ENCODE measurements around the gene PI4KB. TPM values are rescaled to one million over a fixed set of nuclear protein-coding genes. Genes with fewer than 3 reads are reported as not detected.

The PI4KB gene
- total and polyA plus RNA-seq, 2 of the 4 experiments (the other 2 are of a cell fraction): 82.4 to 94.5 TPM

Small RNA genes lying within 50 kb of the gene (microRNA-seq; reads per million reads assigned to microRNA genes)
- gene RN7SL444P (ENCODE audit: insufficient read depth, insufficient read length): not detected

Small RNA genes lying within 50 kb of the gene (small RNA-seq; reads per million reads assigned to genes)
- 0 reads per million in 5 experiments for gene RN7SL444P

Other genes starting within 250 kb of the PI4KB start
- gene SEMA6C, start 180.8 kb downstream of the PI4KB start, total RNA-seq (2012; rRNA removed): 0.36 and 0.56 TPM in 2 replicates
- 2.0 and 2.6 TPM in 2 replicates for gene SEMA6C, start 180.8 kb downstream of the PI4KB start, polyA plus RNA-seq (2012; rRNA removed)
- not detected in 2 replicates for gene TNFAIP8L2, start 170.8 kb downstream of the PI4KB start, total RNA-seq (2012; rRNA removed)
- gene TNFAIP8L2, start 170.8 kb downstream of the PI4KB start, polyA plus RNA-seq (2012; rRNA removed): not detected in 2 replicates
- 9.2 and 10.4 TPM in 2 replicates for gene LYSMD1, start 161.5 kb downstream of the PI4KB start, total RNA-seq (2012; rRNA removed)
- gene LYSMD1, start 161.5 kb downstream of the PI4KB start, polyA plus RNA-seq (2012; rRNA removed): 5.0 and 5.9 TPM in 2 replicates
- gene SCNM1, start 161.3 kb downstream of the PI4KB start, total RNA-seq (2012; rRNA removed): 22.2 and 27.4 TPM in 2 replicates
- 33.2 and 35.3 TPM in 2 replicates for gene SCNM1, start 161.3 kb downstream of the PI4KB start, polyA plus RNA-seq (2012; rRNA removed)
- gene TMOD4, start 151.4 kb downstream of the PI4KB start, total RNA-seq (2012; rRNA removed): not detected in 2 replicates
- gene TMOD4, start 151.4 kb downstream of the PI4KB start, polyA plus RNA-seq (2012; rRNA removed): 0.22 and 0.27 TPM in 2 replicates
- gene VPS72, start 137.2 kb downstream of the PI4KB start, total RNA-seq (2012; rRNA removed): 51.3 and 53.6 TPM in 2 replicates
- 62.3 and 64.5 TPM in 2 replicates for gene VPS72, start 137.2 kb downstream of the PI4KB start, polyA plus RNA-seq (2012; rRNA removed)
- 52.5 and 59.1 TPM in 2 replicates for gene PIP5K1A, start 128.9 kb downstream of the PI4KB start, total RNA-seq (2012; rRNA removed)
- 85.5 and 105 TPM in 2 replicates for gene PIP5K1A, start 128.9 kb downstream of the PI4KB start, polyA plus RNA-seq (2012; rRNA removed)
- gene PSMD4, start 72.7 kb downstream of the PI4KB start, total RNA-seq (2012; rRNA removed): 289 and 349 TPM in 2 replicates
- 282 and 314 TPM in 2 replicates for gene PSMD4, start 72.7 kb downstream of the PI4KB start, polyA plus RNA-seq (2012; rRNA removed)
- 5.7 and 6.4 TPM in 2 replicates for gene ZNF687, start 45.1 kb downstream of the PI4KB start, total RNA-seq (2012; rRNA removed)
- 10.8 and 13.7 TPM in 2 replicates for gene ZNF687, start 45.1 kb downstream of the PI4KB start, polyA plus RNA-seq (2012; rRNA removed)
- gene RFX5, start 19.8 kb upstream of the PI4KB start, total RNA-seq (2012; rRNA removed): 37.8 and 44.4 TPM in 2 replicates
- gene RFX5, start 19.8 kb upstream of the PI4KB start, polyA plus RNA-seq (2012; rRNA removed): 26.8 and 29.3 TPM in 2 replicates
- gene SELENBP1, start 45.3 kb upstream of the PI4KB start, total RNA-seq (2012; rRNA removed): 21.1 and 21.3 TPM in 2 replicates
- gene SELENBP1, start 45.3 kb upstream of the PI4KB start, polyA plus RNA-seq (2012; rRNA removed): 54.9 and 56.9 TPM in 2 replicates
- 376 and 457 TPM in 2 replicates for gene PSMB4, start 72.2 kb upstream of the PI4KB start, total RNA-seq (2012; rRNA removed)
- gene PSMB4, start 72.2 kb upstream of the PI4KB start, polyA plus RNA-seq (2012; rRNA removed): 565 and 640 TPM in 2 replicates
- gene POGZ, start 132.1 kb upstream of the PI4KB start, total RNA-seq (2012; rRNA removed): 15.0 and 20.8 TPM in 2 replicates
- gene POGZ, start 132.1 kb upstream of the PI4KB start, polyA plus RNA-seq (2012; rRNA removed): 27.4 and 33.5 TPM in 2 replicates
- 0.28 and 0.36 TPM in 2 replicates for gene CGN, start 184.0 kb upstream of the PI4KB start, total RNA-seq (2012; rRNA removed)
- 0.34 and 0.36 TPM in 2 replicates for gene CGN, start 184.0 kb upstream of the PI4KB start, polyA plus RNA-seq (2012; rRNA removed)
- gene TUFT1, start 212.9 kb upstream of the PI4KB start, total RNA-seq (2012; rRNA removed): 30.3 and 33.3 TPM in 2 replicates
- gene TUFT1, start 212.9 kb upstream of the PI4KB start, polyA plus RNA-seq (2012; rRNA removed): 18.4 and 21.2 TPM in 2 replicates

Measured in IMR-90 (cell line).